C4-2B (cell line): Measurements from ENCODE around the gene RNF39.

ENCODE experiments used
- CTCF ChIP-seq: fragments of 450-650 bp; conservative IDR thresholded peaks from 2 replicates; pipeline ENCODE4 v1.5.1; 2017; ENCODE audit warnings: mild to moderate bottlenecking
- ZFX ChIP-seq: fragments of 450-650 bp; IDR thresholded peaks from 2 replicates; pipeline ENCODE4 v1.6.1; 2017

- TF ChIP-seq CTCF (no peak), ZFX (no peak)
Observed at GRCh38 chr6:30087876-30088275, 12.3 kb upstream of the RNF39 start.
